CD8-positive, alpha-beta memory T cell (primary cell): Measurements from ENCODE around the gene ZNF513. TPM values are rescaled to one million over a fixed set of nuclear protein-coding genes. Genes with fewer than 3 reads are reported as not detected.
"Not testable (repeated sequence)": the region's sequence is repeated elsewhere in the genome, so short reads cannot be mapped to it uniquely, and the experiment has no call there.

Experiments used
- CTCF ChIA-PET: fragments of 350-600 bp; sonication (Branson Sonifier 250); formaldehyde crosslinking; loops from one replicate; lab custom pipeline; 2021; ENCODE audit warnings: antibody characterized with exemption; lab: Charles Lee
- POLR2A ChIA-PET: fragments of 350-600 bp; sonication (Branson Sonifier 250); formaldehyde crosslinking; loops from one replicate; lab custom pipeline; 2021; ENCODE audit warnings: antibody characterized with exemption; lab: Charles Lee
- DNase-seq, 5 donors: peaks; one replicate each; pipeline versions ENCODE4 v3.0.0 to v3.0.0-alpha.2; 2020 to 2022; ENCODE audit warnings: mixed read lengths in 1 of 5
- H3K27ac ChIP-seq: one replicate; pipeline ENCODE4 v1.7.0; 2013; ENCODE audit warnings: low read depth, mild to moderate bottlenecking, low read length, moderate library complexity
- H3K27me3 ChIP-seq: 2 replicates; pipeline ENCODE4 v1.7.0; 2013; ENCODE audit warnings: low read length, mild to moderate bottlenecking; ENCODE audit not compliant: insufficient read depth, poor library complexity, severe bottlenecking
- H3K36me3 ChIP-seq: 2 replicates; pipeline ENCODE4 v1.7.0; 2013; ENCODE audit warnings: mild to moderate bottlenecking, low read length, moderate library complexity; ENCODE audit not compliant: insufficient read depth
- H3K4me1 ChIP-seq: 2 replicates; pipeline ENCODE4 v1.7.0; 2013; ENCODE audit warnings: mild to moderate bottlenecking, low read length, moderate library complexity; ENCODE audit not compliant: insufficient read depth
- H3K4me3 ChIP-seq: 2 replicates; pipeline ENCODE4 v1.7.0; 2013; ENCODE audit warnings: mild to moderate bottlenecking, low read length
- H3K9me3 ChIP-seq: 2 replicates; pipeline ENCODE4 v1.7.0; 2013; ENCODE audit warnings: mild to moderate bottlenecking, low read length
- H3K27ac Mint-ChIP-seq, 8 donors: one replicate each; pipeline ENCODE4 v1.8.0; 2020 to 2021; ENCODE audit warnings: mixed read lengths in 8 of 8, mild to moderate bottlenecking in 6 of 8, inconsistent platforms in 3 of 8, moderate library complexity in 3 of 8
- H3K27me3 Mint-ChIP-seq, 2 donors: one replicate each; pipeline ENCODE4 v1.8.0; 2020 to 2021; ENCODE audit warnings: mixed read lengths in 2 of 2, mild to moderate bottlenecking in 1 of 2, moderate library complexity in 1 of 2
- H3K36me3 Mint-ChIP-seq, 3 donors: one replicate each; pipeline ENCODE4 v1.8.0; 2020 to 2021; ENCODE audit warnings: mixed read lengths in 3 of 3, inconsistent platforms in 1 of 3, mild to moderate bottlenecking in 1 of 3
- H3K4me1 Mint-ChIP-seq, 3 donors: one replicate each; pipeline ENCODE4 v1.8.0; 2020 to 2021; ENCODE audit warnings: mixed read lengths in 3 of 3, inconsistent platforms in 1 of 3, mild to moderate bottlenecking in 1 of 3
- H3K4me3 Mint-ChIP-seq, 7 donors: one replicate each; pipeline ENCODE4 v1.8.0; 2020 to 2021; ENCODE audit warnings: mixed read lengths in 7 of 7, mild to moderate bottlenecking in 6 of 7, moderate library complexity in 4 of 7, inconsistent platforms in 2 of 7
- H3K9me3 Mint-ChIP-seq, 5 donors: one replicate each; pipeline ENCODE4 v1.8.0; 2020 to 2022; ENCODE audit warnings: mixed read lengths in 5 of 5, mild to moderate bottlenecking in 3 of 5, moderate library complexity in 2 of 5, inconsistent platforms in 1 of 5
- polyA plus RNA-seq: library from polyadenylated mRNA; unstranded; fragments of 300-500 nt; fragmentation: Illumina TruSeq; gene quantifications from one replicate; pipeline ENCODE4 v1.2.3, GENCODE V29; 2021
- total RNA-seq, 2 experiments: library from RNA; stranded (reverse); gene quantifications; one replicate each; pipeline ENCODE4 v1.2.3, GENCODE V29; 2021

Gene ZNF513
- total RNA-seq (1 to 10 TPM; 9.2 to 9.9 TPM), polyA plus RNA-seq (4.7 TPM)

- Mint-ChIP-seq H3K27me3 (no peaks in the 10 kb centered on the region), H3K36me3 (peaks cover 0 to 87% (median 22%) of the 10 kb centered on the region in 3 donors), H3K27ac (peak within 1 kb of the TSS; percentile 92 to 97 (median 96)), H3K9me3 (no peaks in the 10 kb centered on the region), H3K4me1 (peaks cover 23 to 36% (median 28%) of the 10 kb centered on the region in 3 donors), H3K4me3 (peak within 1 kb of the TSS; percentile 87 to 95 (median 90))
- Histone ChIP-seq H3K4me3 (peak within 1 kb of the TSS; percentile 78), H3K27me3 (no peaks in the 10 kb centered on the region), H3K4me1 (peaks cover 20% of the 10 kb centered on the region), H3K36me3 (peaks cover 34% of the 10 kb centered on the region), H3K9me3 (no peaks in the 10 kb centered on the region), H3K27ac (peak within 1 kb of the TSS; percentile 83)
- ChIA-PET CTCF (interaction anchor here (1.9 to 4.0 kb wide), 2 partner anchors 11 to 29 kb away, joined by 7 to 21 read pairs; partner anchors contain the start of genes EIF2B4, PPM1G and SNX17), POLR2A (interaction anchor here (0.6 to 2.6 kb wide), 5 partner anchors 9 to 48 kb away, joined by 3 to 18 read pairs (median 7); partner anchors contain the start of genes GTF3C2 and PPM1G)
- DNase-seq, result peak; percentile 78 to 87 (median 84)
Measured at GRCh38 chr2:27380626-27381545, at the start of gene ZNF513. TSS of gene ZNF513 (minus strand) at chr2:27380734. CDS start at chr2:27380526, 208 bp downstream.

- ChIA-PET POLR2A (interaction anchor here (0.5 to 3.5 kb wide), 6 partner anchors 20 to 153 kb away, joined by 3 to 25 read pairs (median 3); partner anchors contain the start of genes GTF3C2, PPM1G, ZNF512 and ZNF513), CTCF (interaction anchor here (0.8 to 2.8 kb wide), 6 partner anchors 14 to 254 kb away, joined by 3 to 11 read pairs (median 4); partner anchors contain the start of genes EIF2B4, MPV17, PPM1G and SNX17)
- peak overlapping the region; percentile 94 to 99 (median 98) for H3K4me3 Mint-ChIP-seq
Measured at GRCh38 chr2:27428978-27429541, 48.5 kb upstream of the ZNF513 start.

DNA sequence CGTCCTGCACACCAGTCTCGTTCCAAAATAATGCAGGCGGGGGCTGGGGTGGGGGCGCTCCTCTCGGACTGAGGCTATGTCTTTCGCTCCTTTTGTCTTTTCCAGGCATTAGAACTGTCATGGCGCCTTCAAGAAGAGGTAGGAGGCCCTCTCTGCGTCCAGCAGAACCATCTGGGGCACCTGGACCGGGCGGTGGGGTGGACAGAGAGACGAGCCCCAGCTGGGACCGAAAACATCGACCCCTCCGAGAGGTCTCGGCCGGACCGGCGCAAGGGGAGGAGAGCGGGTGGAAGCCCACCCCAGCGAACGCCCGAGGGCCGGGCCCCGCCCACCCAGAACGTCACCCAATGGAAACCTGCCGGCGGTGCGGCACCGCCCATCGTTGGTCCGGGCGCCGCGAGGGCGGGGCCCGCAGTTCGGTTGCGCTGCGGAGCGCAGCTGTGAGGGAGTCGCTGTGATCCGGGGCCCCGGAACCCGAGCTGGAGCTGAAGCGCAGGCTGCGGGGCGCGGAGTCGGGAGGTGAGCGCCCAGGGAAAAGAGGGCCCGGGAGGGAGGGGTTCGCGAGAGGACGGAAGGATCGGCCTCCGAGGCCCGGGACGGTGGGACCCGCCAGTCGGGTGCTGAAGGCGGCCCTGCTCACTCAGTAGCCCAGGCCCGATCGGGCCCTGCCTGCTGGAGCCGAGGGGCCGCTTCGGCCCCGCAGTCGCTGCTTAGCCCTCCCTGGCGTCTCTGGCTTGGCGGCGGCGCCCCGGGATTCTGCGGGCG is 47.9 kb upstream of the ZNF513 start, which contains the start of gene NRBP1:
TSS of gene NRBP1 (plus strand) at position 419 of the 765 bp plus-strand sequence. CDS start 4,643 bp downstream, outside the sequence.
- H3K9me3 ChIP-seq, result no peaks in the 10 kb centered on the region
- Mint-ChIP-seq H3K36me3 (peaks cover 0 to 26% (median 5%) of the 10 kb centered on the region in 3 donors), H3K9me3 (no peaks in the 10 kb centered on the region), H3K4me3 (peak within 1 kb of the TSS; percentile 98 to 99 (median 98)), H3K27me3 (no peaks in the 10 kb centered on the region), H3K4me1 (peaks cover 36 to 48% (median 45%) of the 10 kb centered on the region in 3 donors), H3K27ac (peak within 1 kb of the TSS; percentile 96 to 99 (median 97))
- POLR2A ChIA-PET, result interaction anchor here (0.6 to 3.5 kb wide), 5 partner anchors 19 to 154 kb away, joined by 3 to 25 read pairs (median 3); partner anchors contain the start of genes GTF3C2, IFT172, PPM1G and ZNF512
- peaks cover 5% of the 10 kb centered on the region for H3K36me3 ChIP-seq
- DNase-seq, result peak; percentile 83 to 92 (median 90)
- H3K4me1 ChIP-seq, result peaks cover 29% of the 10 kb centered on the region
- no peaks in the 10 kb centered on the region for H3K27me3 ChIP-seq
- peak within 1 kb of the TSS; percentile 90 for H3K4me3 ChIP-seq
- CTCF ChIA-PET, result interaction anchor here (1.0 to 2.8 kb wide), 4 partner anchors 18 to 105 kb away, joined by 3 to 11 read pairs (median 6); partner anchors contain the start of genes EIF2B4, MPV17, PPM1G and SNX17
- peak within 1 kb of the TSS; percentile 90 for H3K27ac ChIP-seq

More at GRCh38 chr2:27428978-27429541, 48.5 kb upstream of the ZNF513 start:
- DNase-seq, result peak in 4 of 5 donors; percentile 63 to 81 (median 71)
- peaks cover 0 to 32% (median 12%) of the 10 kb centered on the region in 3 donors for H3K36me3 Mint-ChIP-seq
- H3K27ac Mint-ChIP-seq, result peak overlapping the region; percentile 85 to 98 (median 96)
- no peaks in the 10 kb centered on the region for H3K9me3 ChIP-seq
- no peaks in the 10 kb centered on the region for H3K27me3 ChIP-seq
- peak overlapping the region; percentile 90 for H3K4me3 ChIP-seq
- H3K27ac ChIP-seq, result peak overlapping the region; percentile 90
- peaks cover 12% of the 10 kb centered on the region for H3K36me3 ChIP-seq
- peaks cover 41 to 53% (median 50%) of the 10 kb centered on the region in 3 donors for H3K4me1 Mint-ChIP-seq
- peaks cover 29% of the 10 kb centered on the region for H3K4me1 ChIP-seq
- no peaks in the 10 kb centered on the region for H3K27me3 Mint-ChIP-seq
- no peaks in the 10 kb centered on the region for H3K9me3 Mint-ChIP-seq

GRCh38 chr2:27427863-27428212 is 47.3 kb upstream of the ZNF513 start:
- H3K4me3 ChIP-seq, result peak overlapping the region; percentile 90
- Mint-ChIP-seq H3K36me3 (peaks cover 0 to 21% (median 0%) of the 10 kb centered on the region in 3 donors), H3K9me3 (no peaks in the 10 kb centered on the region), H3K4me3 (peak overlapping the region; percentile 96 to 99 (median 98)), H3K4me1 (peaks cover 32 to 43% (median 39%) of the 10 kb centered on the region in 3 donors), H3K27ac (peak overlapping the region; percentile 95 to 99 (median 96)), H3K27me3 (no peaks in the 10 kb centered on the region)
- no peak for DNase-seq
- no peaks in the 10 kb centered on the region for H3K36me3 ChIP-seq
- peaks cover 29% of the 10 kb centered on the region for H3K4me1 ChIP-seq
- no peaks in the 10 kb centered on the region for H3K9me3 ChIP-seq
- H3K27me3 ChIP-seq, result no peaks in the 10 kb centered on the region
- H3K27ac ChIP-seq, result peak overlapping the region; percentile 90
- CTCF ChIA-PET, result interaction anchor here (1.0 to 2.8 kb wide), 3 partner anchors 18 to 58 kb away, joined by 3 to 11 read pairs (median 8); partner anchors contain the start of genes EIF2B4, PPM1G and SNX17
- POLR2A ChIA-PET, result interaction anchor here (1.0 to 3.5 kb wide), 4 partner anchors 18 to 71 kb away, joined by 3 to 25 read pairs (median 4); partner anchors contain the start of genes GTF3C2, IFT172 and PPM1G

DNA sequence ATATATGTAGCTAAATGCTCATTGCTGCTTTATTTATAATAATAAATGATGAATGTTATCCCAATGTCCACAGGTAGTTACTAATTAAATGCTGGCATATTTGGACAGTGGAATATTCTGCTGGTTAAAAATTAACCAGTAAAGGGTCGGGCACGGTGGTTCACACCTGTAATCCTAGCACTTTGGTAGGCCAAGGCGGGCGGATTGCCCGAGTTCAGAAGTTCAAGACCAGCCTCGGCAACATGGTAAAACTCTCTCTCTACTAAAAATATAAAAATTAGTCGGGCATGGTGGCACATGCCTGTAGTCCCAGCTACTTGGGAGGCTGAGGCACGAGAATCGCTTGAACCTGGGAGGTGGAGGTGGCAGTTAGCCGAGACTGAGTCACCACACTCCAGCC is 44.5 kb upstream of the ZNF513 start:
- H3K27me3 Mint-ChIP-seq, H3K27ac Mint-ChIP-seq, H3K4me3 Mint-ChIP-seq, H3K36me3 ChIP-seq, POLR2A ChIA-PET, H3K27me3 ChIP-seq, H3K9me3 Mint-ChIP-seq, H3K4me3 ChIP-seq, H3K27ac ChIP-seq, DNase-seq, H3K9me3 ChIP-seq, CTCF ChIA-PET: not testable (repeated sequence)
- Mint-ChIP-seq H3K36me3 (peaks cover 0 to 12% (median 0%) of the 10 kb centered on the region in 3 donors), H3K4me1 (peaks cover 14 to 19% (median 18%) of the 10 kb centered on the region in 3 donors)
- peaks cover 14% of the 10 kb centered on the region for H3K4me1 ChIP-seq

GRCh38 chr2:27422958-27423357 is 42.4 kb upstream of the ZNF513 start:
- Histone ChIP-seq H3K4me3 (no peak overlapping the region), H3K36me3 (no peaks in the 10 kb centered on the region), H3K4me1 (peaks cover 6% of the 10 kb centered on the region), H3K27ac (no peak overlapping the region), H3K27me3 (no peaks in the 10 kb centered on the region), H3K9me3 (no peaks in the 10 kb centered on the region)
- ChIA-PET CTCF (interaction anchor here (1.1 kb wide), 1 partner anchor 13 kb away, joined by 6 read pairs; no protein-coding TSS in a partner anchor), POLR2A (no interaction called here)
- H3K4me3 Mint-ChIP-seq, result no peak overlapping the region
- peaks cover 4 to 6% (median 6%) of the 10 kb centered on the region in 3 donors for H3K4me1 Mint-ChIP-seq
- peaks cover 0 to 3% of the 10 kb centered on the region in 2 donors for H3K27me3 Mint-ChIP-seq
- no peak overlapping the region for H3K27ac Mint-ChIP-seq
- no peaks in the 10 kb centered on the region for H3K9me3 Mint-ChIP-seq
- no peak for DNase-seq
- H3K36me3 Mint-ChIP-seq, result no peaks in the 10 kb centered on the region
